T-helper 22 cell (primary cell): Measurements from ENCODE around the gene TBL1XR1.

Experiments used
- DNase-seq: peaks from one replicate; pipeline ENCODE4 v3.0.0-alpha.2; 2020; ENCODE audit warnings: low read depth

Gene TBL1XR1

GRCh38 chr3:177061369-177061768, 135.9 kb downstream of the TBL1XR1 start:
- no peak for DNase-seq

GRCh38 chr3:177060492-177060891, 136.8 kb downstream of the TBL1XR1 start:
- DNase-seq = no peak

- DNase-seq = no peak
Observed at GRCh38 chr3:177058648-177059047, 138.6 kb downstream of the TBL1XR1 start.

GRCh38 chr3:177057768-177058167, 139.5 kb downstream of the TBL1XR1 start:
- DNase-seq = no peak

GRCh38 chr3:177056927-177057326, 140.4 kb downstream of the TBL1XR1 start:
- DNase-seq = no peak

- no peak for DNase-seq
Observed at GRCh38 chr3:177055605-177056571, 141.4 kb downstream of the TBL1XR1 start.

- DNase-seq = no peak
Observed at GRCh38 chr3:177053107-177053506, 144.2 kb downstream of the TBL1XR1 start.

GRCh38 chr3:177051411-177051810, 145.9 kb downstream of the TBL1XR1 start:
- no peak for DNase-seq

- DNase-seq = no peak
Observed at GRCh38 chr3:177050501-177051237, 146.6 kb downstream of the TBL1XR1 start.

GRCh38 chr3:177045767-177046166, 151.5 kb downstream of the TBL1XR1 start:
- no peak for DNase-seq

- DNase-seq = no peak
Observed at GRCh38 chr3:177045222-177045621, 152.1 kb downstream of the TBL1XR1 start.

GRCh38 chr3:177041730-177042551, 155.3 kb downstream of the TBL1XR1 start:
- DNase-seq = no peak

- no peak for DNase-seq
Observed at GRCh38 chr3:177041021-177041729, 156.1 kb downstream of the TBL1XR1 start.

GRCh38 chr3:177039490-177040274, 157.6 kb downstream of the TBL1XR1 start:
- DNase-seq = no peak

GRCh38 chr3:177037241-177037640, 160.0 kb downstream of the TBL1XR1 start:
- no peak for DNase-seq

- DNase-seq = no peak
Observed at GRCh38 chr3:177035676-177036075, 161.6 kb downstream of the TBL1XR1 start.

- DNase-seq = no peak
Observed at GRCh38 chr3:177034832-177035475, 162.3 kb downstream of the TBL1XR1 start.

- DNase-seq = no peak
Observed at GRCh38 chr3:177026505-177027277, 170.6 kb downstream of the TBL1XR1 start.

GRCh38 chr3:177015881-177016280, 181.4 kb downstream of the TBL1XR1 start:
- DNase-seq = no peak
